Esophagus (tissue), 2 donors: ENCODE results near the gene DBNDD1. TPM values are rescaled to one million over a fixed set of nuclear protein-coding genes. Genes with fewer than 3 reads are reported as not detected.
"Not testable (repeated sequence)": the region's sequence is repeated elsewhere in the genome, so short reads cannot be mapped to it uniquely, and the experiment has no call there.

ENCODE experiments used
- H3K27ac ChIP-seq, 2 donors: one replicate each; pipeline ENCODE4 v1.5.1; 2013; ENCODE audit warnings: low read depth in 2 of 2, mild to moderate bottlenecking in 2 of 2, inconsistent platforms in 1 of 2, low read length in 1 of 2, moderate library complexity in 1 of 2
- H3K27me3 ChIP-seq, 2 donors: one replicate each; pipeline ENCODE4 v1.6.1; 2013; ENCODE audit warnings: low read length in 2 of 2, control low read depth in 1 of 2, mild to moderate bottlenecking in 1 of 2; ENCODE audit not compliant: insufficient read depth in 2 of 2, control insufficient read depth in 1 of 2
- H3K36me3 ChIP-seq, 2 donors: one replicate each; pipeline ENCODE4 v1.6.1; 2013; ENCODE audit warnings: low read length in 1 of 2; ENCODE audit not compliant: control insufficient read depth in 2 of 2, insufficient read depth in 2 of 2
- H3K4me1 ChIP-seq, 2 donors: one replicate each; pipeline ENCODE4 v1.6.1; 2013; ENCODE audit warnings: low read length in 1 of 2; ENCODE audit not compliant: control insufficient read depth in 2 of 2, insufficient read depth in 2 of 2
- H3K4me3 ChIP-seq, 2 donors: one replicate each; pipeline ENCODE4 v1.5.1; 2013; ENCODE audit warnings: low read length in 2 of 2, mild to moderate bottlenecking in 2 of 2, low read depth in 1 of 2, moderate library complexity in 1 of 2
- H3K9me3 ChIP-seq, 2 donors: one replicate each; pipeline ENCODE4 v1.6.1; 2013; ENCODE audit warnings: mild to moderate bottlenecking in 2 of 2, low read depth in 1 of 2, low read length in 1 of 2, moderate library complexity in 1 of 2; ENCODE audit not compliant: control insufficient read depth in 2 of 2, insufficient read depth in 1 of 2
- WGBS, 2 donors: extraction: QIAGEN DNeasy Blood & Tissue Kit; methylation state at CpG; one replicate each; pipeline ENCODE4 v1.1.7; 2013; 5-methylcytosine and 5-hydroxymethylcytosine counted together
- polyA plus RNA-seq, 2 donors: library from polyadenylated mRNA; stranded (reverse); fragments of 200-250 nt; gene quantifications; one replicate each; pipeline ENCODE4 v1.2.3, GENCODE V29; 2013
- donor health status: healthy with polysubstance abuse.
- donor health status: Bipolar disorder and iron deficiency.

DBNDD1 gene
- polyA plus RNA-seq, 2 donors: 17.9 TPM

DNA sequence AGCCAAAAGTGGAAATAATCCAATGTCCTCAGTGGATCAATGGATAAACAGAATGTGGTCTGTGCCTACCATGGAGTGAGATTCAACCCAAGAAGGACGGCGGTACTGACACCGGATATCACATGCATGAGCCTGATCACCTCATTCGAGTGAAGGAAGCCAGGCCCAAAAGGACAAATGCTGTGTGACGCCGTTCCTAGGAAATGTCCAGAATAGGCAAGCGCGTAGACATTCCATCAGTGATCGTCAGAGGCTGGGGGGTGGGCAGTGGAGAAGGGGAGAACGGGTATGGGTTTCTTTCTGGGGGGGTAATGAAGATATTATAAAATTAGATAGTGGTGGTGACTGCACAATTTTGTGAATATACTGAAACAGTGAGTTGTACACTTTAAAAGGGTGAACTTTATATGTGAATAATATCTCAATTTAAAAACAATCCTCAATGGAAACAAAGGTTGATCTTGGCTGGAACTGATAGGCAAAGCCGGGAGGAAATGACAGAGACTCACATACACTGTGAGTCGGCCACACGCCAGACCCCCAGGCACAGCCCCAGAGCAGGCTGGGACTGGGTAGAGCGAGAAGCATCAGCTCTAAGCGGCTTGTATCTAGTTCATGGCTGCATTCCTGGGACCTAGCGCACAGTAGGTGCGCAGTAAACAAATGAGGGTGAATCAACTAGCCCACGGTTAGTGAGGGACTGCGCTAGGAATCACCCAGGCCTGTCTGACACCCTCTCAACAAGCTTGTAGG, 3.5 kb downstream of the DBNDD1 start:
- WGBS, 2 donors: 85 to 88% methylated on average over 19 of the region's 19 CpGs
- no peaks in the 10 kb centered on the region for H3K9me3 ChIP-seq
- H3K27ac ChIP-seq: no peak overlapping the region
- H3K27me3 ChIP-seq: no peaks in the 10 kb centered on the region
- no peak overlapping the region for H3K4me3 ChIP-seq
- no peaks in the 10 kb centered on the region for H3K36me3 ChIP-seq
- peaks cover 0 to 3% of the 10 kb centered on the region in 2 donors for H3K4me1 ChIP-seq

DNA sequence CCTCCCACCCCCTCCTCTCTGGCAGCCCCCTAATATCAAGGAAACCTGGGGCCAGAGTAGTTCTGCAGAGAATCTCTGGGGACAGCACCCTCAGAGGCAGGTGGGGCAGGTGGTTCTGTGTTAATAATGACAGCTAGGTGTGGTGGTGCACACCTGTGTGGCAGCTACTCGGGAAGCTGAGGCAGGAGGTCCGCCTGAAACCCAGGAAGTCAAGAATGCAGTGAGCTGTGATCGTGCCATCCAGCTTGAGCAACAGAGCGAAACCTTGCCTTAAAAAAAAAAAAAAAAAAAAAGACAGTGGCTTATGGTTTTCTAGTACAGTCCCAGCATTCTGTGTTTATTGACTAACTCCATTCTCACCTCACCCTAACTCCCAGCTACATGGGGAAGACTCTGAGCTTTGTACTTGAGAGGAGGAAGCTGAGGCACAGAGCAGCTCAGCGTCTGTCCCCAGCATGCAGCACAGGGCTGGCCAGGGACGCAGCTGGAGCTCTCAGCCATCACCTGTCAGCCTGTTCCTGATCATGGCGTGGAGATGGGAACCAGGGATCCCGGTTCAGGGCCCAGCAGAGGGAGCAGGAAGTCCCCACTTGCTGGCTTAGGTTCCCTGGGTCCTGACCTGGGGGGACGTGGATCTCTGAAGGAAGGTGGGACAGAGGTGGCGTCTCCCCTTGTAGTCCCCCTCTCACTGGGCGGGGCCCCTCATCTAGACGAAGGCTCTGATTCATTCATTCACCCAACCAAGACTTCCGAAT, 6.1 kb downstream of the DBNDD1 start:
- H3K27me3 ChIP-seq: no peaks in the 10 kb centered on the region
- no peaks in the 10 kb centered on the region for H3K36me3 ChIP-seq
- H3K4me3 ChIP-seq: no peak overlapping the region
- H3K27ac ChIP-seq: no peak overlapping the region
- H3K4me1 ChIP-seq: peaks cover 0 to 4% of the 10 kb centered on the region in 2 donors
- no peaks in the 10 kb centered on the region for H3K9me3 ChIP-seq
- 76 to 77% methylated on average over 12 to 13 of the region's 13 CpGs for WGBS, 2 donors

DNA sequence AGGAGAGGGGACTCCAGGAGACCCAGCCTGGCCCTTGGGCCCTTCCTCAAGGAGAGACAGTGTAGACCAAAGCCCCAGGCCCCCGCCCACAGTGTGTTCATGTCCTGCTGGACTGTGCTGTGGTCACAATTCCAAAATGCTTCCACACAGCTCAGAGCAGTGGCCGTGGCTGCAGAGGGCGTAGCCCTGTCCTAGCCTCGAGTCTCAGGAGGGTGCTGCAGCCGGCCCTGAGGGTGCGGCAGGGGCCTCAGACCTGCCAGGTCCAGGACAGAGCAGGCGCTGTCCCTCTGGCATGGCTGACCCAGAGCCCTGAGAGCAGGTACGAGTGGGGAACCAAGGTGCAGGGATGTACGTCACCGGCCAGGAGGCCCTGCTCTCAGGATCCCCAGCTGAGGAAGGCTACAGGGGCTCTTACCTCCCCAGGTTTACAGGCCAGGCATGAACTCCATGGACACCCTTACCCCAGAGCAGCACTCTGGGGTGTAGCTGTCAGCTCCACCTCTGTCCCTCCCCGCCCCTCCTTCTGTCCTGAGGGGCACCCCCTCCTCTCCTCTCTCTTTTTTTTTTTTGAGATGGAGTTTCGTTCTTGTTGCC, 7.3 kb downstream of the DBNDD1 start:
- Histone ChIP-seq H3K9me3 (no peaks in the 10 kb centered on the region), H3K27me3 (no peaks in the 10 kb centered on the region), H3K4me1 (peaks cover 0 to 4% of the 10 kb centered on the region in 2 donors), H3K36me3 (no peaks in the 10 kb centered on the region), H3K4me3 (no peak overlapping the region), H3K27ac (no peak overlapping the region)
- 87 to 88% methylated on average over 12 of the region's 12 CpGs for WGBS, 2 donors

DNA sequence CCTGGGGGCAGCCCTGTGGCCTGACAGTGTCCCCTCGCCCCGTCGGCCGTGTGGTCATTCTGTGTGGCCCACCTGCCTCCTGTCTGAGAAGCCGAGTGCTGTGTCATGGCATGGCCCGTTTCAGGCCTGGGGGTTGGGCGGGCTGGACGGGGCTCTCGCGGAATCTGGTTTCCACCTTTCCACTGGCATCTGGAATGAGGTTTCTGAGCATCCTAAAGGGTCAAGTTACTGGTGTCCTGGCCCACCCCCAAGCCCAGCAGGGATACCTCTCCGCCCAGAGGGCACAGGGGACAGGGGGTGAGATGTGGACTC, 7.8 kb downstream of the DBNDD1 start:
- Histone ChIP-seq H3K4me1 (peaks cover 0 to 4% of the 10 kb centered on the region in 2 donors), H3K9me3 (no peaks in the 10 kb centered on the region), H3K36me3 (no peaks in the 10 kb centered on the region), H3K27ac (no peak overlapping the region), H3K27me3 (no peaks in the 10 kb centered on the region), H3K4me3 (no peak overlapping the region)
- 71 to 80% methylated on average over 11 of the region's 11 CpGs for WGBS, 2 donors

DNA sequence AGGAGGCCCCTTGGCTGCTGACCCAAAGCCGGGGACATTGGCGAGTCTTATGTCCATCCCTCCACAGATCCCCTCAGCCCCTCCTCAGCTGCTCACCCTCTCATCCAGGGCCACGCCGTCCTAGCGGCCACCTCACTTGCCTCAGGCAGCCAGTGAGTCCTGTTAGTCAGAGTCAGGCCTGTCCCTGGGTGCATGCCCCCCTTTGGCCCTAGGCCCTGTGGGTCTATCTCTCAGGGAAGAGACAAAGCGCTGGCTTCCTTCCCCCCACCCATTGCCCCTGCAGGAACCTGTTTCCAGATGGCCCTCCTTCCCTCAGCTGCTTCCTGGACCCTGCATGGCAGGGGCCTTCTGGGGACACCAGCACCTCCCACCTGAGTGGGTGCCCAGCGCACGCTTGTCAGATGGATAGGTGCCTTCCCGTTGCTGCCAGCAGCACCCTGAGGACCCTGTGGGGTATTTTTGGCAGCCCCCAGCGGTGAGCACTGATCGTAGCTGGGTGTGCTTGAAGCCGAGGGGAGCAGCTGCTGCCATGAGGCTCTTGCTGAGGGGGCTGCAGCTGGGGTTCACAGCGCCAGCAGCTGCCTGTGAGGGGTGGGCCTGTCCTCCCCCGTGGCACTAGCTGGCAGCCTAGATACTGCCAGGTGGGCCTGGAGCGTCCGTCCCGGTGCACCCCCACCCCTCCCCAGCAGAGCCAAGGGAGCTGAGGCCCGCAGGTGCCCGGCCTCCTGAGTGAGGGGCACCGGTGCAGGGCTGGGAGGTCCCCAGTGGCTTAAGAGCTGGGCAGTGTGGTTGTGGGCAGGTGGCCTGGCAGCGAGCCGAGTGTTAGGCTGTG, 8.4 kb downstream of the DBNDD1 start:
- no peaks in the 10 kb centered on the region for H3K27me3 ChIP-seq
- H3K4me1 ChIP-seq: peaks cover 0 to 4% of the 10 kb centered on the region in 2 donors
- H3K36me3 ChIP-seq: peaks cover 0 to 4% of the 10 kb centered on the region in 2 donors
- no peak overlapping the region for H3K4me3 ChIP-seq
- 85% methylated on average over 22 of the region's 22 CpGs for WGBS, 2 donors
- no peak overlapping the region for H3K27ac ChIP-seq
- no peaks in the 10 kb centered on the region for H3K9me3 ChIP-seq

DNA sequence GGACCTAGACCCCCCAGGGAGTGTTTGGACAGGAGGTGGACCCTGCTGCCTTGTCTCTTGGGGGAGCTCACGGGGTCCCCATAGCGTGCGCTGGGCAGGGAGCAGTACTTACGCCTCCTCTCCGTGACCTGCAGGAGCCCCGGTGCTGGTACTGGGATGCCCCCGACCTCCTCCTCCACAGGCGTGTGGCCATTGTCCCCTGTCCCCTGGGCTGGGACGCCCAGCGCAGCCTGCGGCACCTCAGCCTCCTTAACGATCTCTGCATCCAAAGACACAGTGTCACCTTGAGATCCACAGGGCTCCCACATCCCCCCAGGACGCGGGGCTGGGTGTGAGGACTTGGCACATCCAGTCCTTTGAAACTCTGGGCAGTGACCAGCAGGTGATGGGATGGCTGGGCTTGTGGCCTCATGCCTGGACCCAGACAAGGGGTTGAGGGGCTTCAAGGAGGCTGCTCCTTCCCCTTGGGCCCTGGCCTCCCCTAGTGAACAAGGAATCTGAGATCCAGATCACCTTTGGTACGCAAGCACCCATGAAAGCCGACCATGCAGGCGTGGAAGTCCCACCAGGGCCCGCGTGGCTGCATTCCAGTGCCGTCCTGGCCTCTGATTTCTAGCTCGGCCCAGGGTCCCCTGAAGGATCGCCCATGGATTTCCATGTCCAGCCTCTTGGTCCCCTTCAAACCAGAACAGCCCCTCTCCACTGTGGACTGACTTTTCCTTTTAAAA, 9.9 kb downstream of the DBNDD1 start:
- Histone ChIP-seq H3K27me3 (no peaks in the 10 kb centered on the region), H3K4me1 (peaks cover 0 to 6% of the 10 kb centered on the region in 2 donors), H3K36me3 (peaks cover 0 to 6% of the 10 kb centered on the region in 2 donors), H3K27ac (no peak overlapping the region), H3K4me3 (no peak overlapping the region), H3K9me3 (no peaks in the 10 kb centered on the region)
- WGBS, 2 donors: 87% methylated on average over 22 of the region's 22 CpGs

DNA sequence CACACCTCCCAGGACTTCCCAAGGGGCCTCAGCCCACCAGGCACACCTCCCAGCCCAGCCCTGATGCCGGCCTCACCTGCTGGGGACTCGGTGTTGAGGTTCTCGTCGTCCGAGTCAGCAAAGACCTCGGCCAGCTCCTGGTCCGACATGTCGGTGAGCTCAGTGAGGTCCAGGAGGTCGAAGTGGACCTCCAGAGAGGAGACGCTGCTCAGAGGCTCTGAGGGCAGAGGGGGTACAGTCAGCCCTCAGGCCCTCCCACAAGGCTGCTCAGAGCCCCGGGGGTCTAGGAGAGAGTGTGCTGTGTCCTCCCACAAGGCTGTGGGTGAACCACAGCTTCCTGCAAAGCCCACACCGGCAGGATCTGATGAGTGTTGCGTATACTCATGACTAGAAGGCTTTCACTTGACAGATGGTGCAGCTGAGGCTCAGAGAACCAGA, 10.5 kb downstream of the DBNDD1 start:
- no peak overlapping the region for H3K27ac ChIP-seq
- no peaks in the 10 kb centered on the region for H3K9me3 ChIP-seq
- 64 to 68% methylated on average over 13 of the region's 13 CpGs for WGBS, 2 donors
- H3K4me3 ChIP-seq: no peak overlapping the region
- H3K27me3 ChIP-seq: no peaks in the 10 kb centered on the region
- peaks cover 0 to 6% of the 10 kb centered on the region in 2 donors for H3K4me1 ChIP-seq
- H3K36me3 ChIP-seq: peaks cover 0 to 6% of the 10 kb centered on the region in 2 donors

DNA sequence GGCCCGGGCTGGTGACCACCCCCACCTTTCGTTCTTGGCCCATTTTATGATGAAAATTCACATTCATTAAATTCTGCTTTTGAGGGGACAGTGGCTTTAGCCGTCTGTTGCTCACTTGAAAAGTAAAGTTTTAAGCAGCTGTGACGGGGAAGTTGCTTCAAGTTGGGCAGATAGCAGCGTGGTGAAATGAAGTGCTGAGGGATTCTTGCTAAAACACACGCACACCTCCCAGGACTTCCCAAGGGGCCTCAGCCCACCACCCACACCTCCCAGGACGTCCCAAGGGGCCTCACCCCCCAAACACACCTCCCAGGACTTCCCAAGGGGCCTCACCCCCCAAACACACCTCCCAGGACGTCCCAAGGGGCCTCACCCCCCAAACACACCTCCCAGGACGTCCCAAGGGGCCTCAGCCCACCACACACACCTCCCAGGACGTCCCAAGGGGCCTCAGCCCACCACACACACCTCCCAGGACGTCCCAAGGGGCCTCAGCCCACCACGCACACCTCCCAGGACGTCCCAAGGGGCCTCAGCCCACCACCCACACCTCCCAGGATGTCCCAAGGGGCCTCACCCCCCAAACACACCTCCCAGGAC, 11.5 kb downstream of the DBNDD1 start:
- not testable (repeated sequence) for H3K36me3 ChIP-seq
- WGBS, 2 donors: 75 to 76% methylated on average over 13 of the region's 13 CpGs

More for the DNA sequence above, 11.5 kb downstream of the DBNDD1 start:
- not testable (repeated sequence) for H3K9me3 ChIP-seq, H3K4me3 ChIP-seq, H3K27ac ChIP-seq, H3K27me3 ChIP-seq, H3K4me1 ChIP-seq
